Measurements from ENCODE around the gene ERI2. TPM values are rescaled to one million over a fixed set of nuclear protein-coding genes. Genes with fewer than 3 reads are reported as not detected.

The ERI2 gene
- total and polyA plus RNA-seq, 3 experiments from 2014 or later, result 2.3 to 22.2 (median 17.4) TPM

- Histone ChIP-seq H3K36me3 (ENCODE audit: insufficient read depth, low read length) (no peaks in the 10 kb centered on the region), H3K4me1 (ENCODE audit: insufficient read depth, low read length) (no peaks in the 10 kb centered on the region), H3K27ac (ENCODE audit: low read depth, low read length) (peak overlapping the region; percentile 68), H3K9me3 (ENCODE audit: low read length) (no peaks in the 10 kb centered on the region), H3K4me3 (ENCODE audit: low read length) (no peak overlapping the region), H3K27me3 (ENCODE audit: insufficient read depth, low read length, poor library complexity, severe bottlenecking) (no peaks in the 10 kb centered on the region)
- Mint-ChIP-seq H3K36me3 (peaks cover 0 to 19% (median 2%) of the 10 kb centered on the region in 3 donors), H3K27me3 (peaks cover 6 to 14% of the 10 kb centered on the region in 2 donors), H3K27ac (no peak overlapping the region), H3K4me1 (no peaks in the 10 kb centered on the region), H3K4me3 (no peak overlapping the region), H3K9me3 (peaks cover 6 to 16% (median 13%) of the 10 kb centered on the region in 5 donors)
- ChIA-PET POLR2A (no interaction called here), CTCF (no interaction called here)
- DNase-seq, result no peak
Measured at GRCh38 chr16:20747030-20747816, 59.0 kb downstream of the ERI2 start.

DNA sequence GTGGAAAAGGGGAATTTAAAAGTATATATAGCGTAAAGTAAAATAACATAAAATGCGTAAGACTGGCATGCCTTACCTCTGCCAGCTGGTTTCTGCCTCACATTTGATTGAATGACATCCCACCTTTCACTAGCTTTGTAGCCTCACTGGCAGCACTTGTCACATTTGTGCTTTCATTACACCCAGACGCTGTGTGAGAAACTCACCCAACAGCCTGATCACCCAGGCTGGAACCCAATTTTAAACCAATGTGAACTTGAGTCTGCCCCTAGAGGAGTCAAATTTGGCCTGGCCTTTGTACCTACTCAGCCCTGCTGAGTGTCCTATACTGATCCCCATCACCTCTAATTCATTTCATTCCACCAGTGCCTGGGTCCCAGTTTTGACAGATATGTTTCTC is 59.8 kb downstream of the ERI2 start:
- ChIA-PET CTCF (no interaction called here), POLR2A (no interaction called here)
- no peak overlapping the region for H3K27ac Mint-ChIP-seq
- no peak overlapping the region for H3K4me3 Mint-ChIP-seq
- no peaks in the 10 kb centered on the region for H3K27me3 ChIP-seq (ENCODE audit: insufficient read depth, low read length, poor library complexity, severe bottlenecking)
- no peak overlapping the region for H3K4me3 ChIP-seq (ENCODE audit: low read length)
- H3K4me1 ChIP-seq (ENCODE audit: insufficient read depth, low read length), result peaks cover 3% of the 10 kb centered on the region
- DNase-seq, result no peak
- H3K27me3 Mint-ChIP-seq, result peaks cover 0 to 11% of the 10 kb centered on the region in 2 donors
- H3K27ac ChIP-seq (ENCODE audit: low read depth, low read length), result peak overlapping the region; percentile 68
- H3K9me3 Mint-ChIP-seq, result peaks cover 6 to 16% (median 13%) of the 10 kb centered on the region in 5 donors
- H3K4me1 Mint-ChIP-seq, result peaks cover 0 to 4% (median 4%) of the 10 kb centered on the region in 3 donors
- H3K36me3 Mint-ChIP-seq, result peaks cover 2 to 19% (median 4%) of the 10 kb centered on the region in 3 donors
- H3K36me3 ChIP-seq (ENCODE audit: insufficient read depth, low read length), result no peaks in the 10 kb centered on the region
- H3K9me3 ChIP-seq (ENCODE audit: low read length), result no peaks in the 10 kb centered on the region

Other genes starting within 250 kb of the ERI2 start
- not detected for gene ACSM2B, start 230.1 kb downstream of the ERI2 start, total RNA-seq
- gene ACSM2B, start 230.1 kb downstream of the ERI2 start, polyA plus RNA-seq, result not detected
- under 1 TPM; 0.13 to 0.33 TPM for gene ACSM1, start 108.8 kb downstream of the ERI2 start, total RNA-seq
- 0.10 TPM for gene ACSM1, start 108.8 kb downstream of the ERI2 start, polyA plus RNA-seq
- 10 to 100 TPM; 52.2 to 54.1 TPM for gene THUMPD1, start 64.7 kb downstream of the ERI2 start, total RNA-seq
- 74.4 TPM for gene THUMPD1, start 64.7 kb downstream of the ERI2 start, polyA plus RNA-seq
- 1 to 10 TPM; 6.8 to 7.3 TPM for gene ACSM3, start 42.5 kb downstream of the ERI2 start, total RNA-seq
- gene ACSM3, start 42.5 kb downstream of the ERI2 start, polyA plus RNA-seq, result 7.4 TPM
- gene REXO5, start 55 bp upstream of the ERI2 start, total RNA-seq, result 1 to 10 TPM; 7.9 to 9.3 TPM
- gene REXO5, start 55 bp upstream of the ERI2 start, polyA plus RNA-seq, result 0.81 TPM
- 10 to 100 TPM; 12.7 to 13.2 TPM for gene DCUN1D3, start 93.9 kb upstream of the ERI2 start, total RNA-seq
- gene DCUN1D3, start 93.9 kb upstream of the ERI2 start, polyA plus RNA-seq, result 1.4 TPM
- gene LYRM1, start 94.3 kb upstream of the ERI2 start, total RNA-seq, result 10 to 100 TPM; 33.9 to 35.1 TPM
- 39.9 TPM for gene LYRM1, start 94.3 kb upstream of the ERI2 start, polyA plus RNA-seq